ENCODE measurements around the gene EFCAB7.

DNA sequence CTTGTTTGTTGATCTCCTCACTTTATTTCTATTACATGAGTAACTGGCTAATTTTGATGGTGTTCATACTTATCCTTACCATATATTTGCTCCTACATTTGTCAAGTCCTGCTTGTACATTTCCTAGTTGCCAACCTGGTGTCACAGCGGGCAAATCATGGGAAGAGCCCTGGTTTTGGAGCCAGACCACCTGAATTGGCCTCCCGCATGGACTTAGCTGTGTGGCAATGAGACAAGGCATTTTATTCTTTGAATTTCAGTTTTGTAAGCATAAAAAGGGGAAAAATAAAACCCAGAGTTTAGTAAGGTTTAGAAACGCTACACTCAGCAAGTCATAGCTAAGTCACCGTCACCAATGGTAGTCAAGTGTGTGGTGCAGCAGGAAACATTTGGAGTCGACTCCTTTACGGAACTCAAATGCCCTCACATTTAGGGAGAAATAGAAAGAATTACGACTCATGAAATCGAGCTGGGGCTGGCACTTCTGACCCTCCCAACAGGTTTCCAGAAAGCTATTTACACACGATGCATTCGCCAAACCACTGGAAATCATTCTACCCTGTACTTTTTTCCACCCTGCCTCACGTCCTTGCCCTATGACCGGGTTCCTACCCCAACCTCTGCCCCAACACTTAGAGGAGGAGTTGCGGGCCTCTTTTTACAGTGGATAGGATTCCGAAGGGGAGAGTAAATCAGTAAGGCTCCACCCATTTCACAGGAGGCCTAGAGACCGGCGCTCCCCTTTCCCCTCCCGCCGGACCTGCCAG lies 69.4 kb downstream of the EFCAB7 start:
- TF ChIP-seq, protein P1, sequence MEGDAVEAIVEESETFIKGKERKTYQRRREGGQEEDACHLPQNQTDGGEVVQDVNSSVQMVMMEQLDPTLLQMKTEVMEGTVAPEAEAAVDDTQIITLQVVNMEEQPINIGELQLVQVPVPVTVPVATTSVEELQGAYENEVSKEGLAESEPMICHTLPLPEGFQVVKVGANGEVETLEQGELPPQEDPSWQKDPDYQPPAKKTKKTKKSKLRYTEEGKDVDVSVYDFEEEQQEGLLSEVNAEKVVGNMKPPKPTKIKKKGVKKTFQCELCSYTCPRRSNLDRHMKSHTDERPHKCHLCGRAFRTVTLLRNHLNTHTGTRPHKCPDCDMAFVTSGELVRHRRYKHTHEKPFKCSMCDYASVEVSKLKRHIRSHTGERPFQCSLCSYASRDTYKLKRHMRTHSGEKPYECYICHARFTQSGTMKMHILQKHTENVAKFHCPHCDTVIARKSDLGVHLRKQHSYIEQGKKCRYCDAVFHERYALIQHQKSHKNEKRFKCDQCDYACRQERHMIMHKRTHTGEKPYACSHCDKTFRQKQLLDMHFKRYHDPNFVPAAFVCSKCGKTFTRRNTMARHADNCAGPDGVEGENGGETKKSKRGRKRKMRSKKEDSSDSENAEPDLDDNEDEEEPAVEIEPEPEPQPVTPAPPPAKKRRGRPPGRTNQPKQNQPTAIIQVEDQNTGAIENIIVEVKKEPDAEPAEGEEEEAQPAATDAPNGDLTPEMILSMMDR (IDR thresholded peaks at IDR 0.05 in 8 of 11, conservative IDR thresholded peaks at IDR 0.05 in 3 of 11): no peak
- no peak for TF ChIP-seq POLR2AphosphoS5 (IDR thresholded peaks at IDR 0.05)
